ENCODE measurements around the gene KAZN. TPM values are rescaled to one million over a fixed set of nuclear protein-coding genes. Genes with fewer than 3 reads are reported as not detected.
A peak's percentile ranks its signal among the peaks of the same experiment; 100 is the strongest.

KAZN gene
- total and polyA plus RNA-seq, 2 donors from 2014 or later, result 17.4 to 60.8 TPM

DNA sequence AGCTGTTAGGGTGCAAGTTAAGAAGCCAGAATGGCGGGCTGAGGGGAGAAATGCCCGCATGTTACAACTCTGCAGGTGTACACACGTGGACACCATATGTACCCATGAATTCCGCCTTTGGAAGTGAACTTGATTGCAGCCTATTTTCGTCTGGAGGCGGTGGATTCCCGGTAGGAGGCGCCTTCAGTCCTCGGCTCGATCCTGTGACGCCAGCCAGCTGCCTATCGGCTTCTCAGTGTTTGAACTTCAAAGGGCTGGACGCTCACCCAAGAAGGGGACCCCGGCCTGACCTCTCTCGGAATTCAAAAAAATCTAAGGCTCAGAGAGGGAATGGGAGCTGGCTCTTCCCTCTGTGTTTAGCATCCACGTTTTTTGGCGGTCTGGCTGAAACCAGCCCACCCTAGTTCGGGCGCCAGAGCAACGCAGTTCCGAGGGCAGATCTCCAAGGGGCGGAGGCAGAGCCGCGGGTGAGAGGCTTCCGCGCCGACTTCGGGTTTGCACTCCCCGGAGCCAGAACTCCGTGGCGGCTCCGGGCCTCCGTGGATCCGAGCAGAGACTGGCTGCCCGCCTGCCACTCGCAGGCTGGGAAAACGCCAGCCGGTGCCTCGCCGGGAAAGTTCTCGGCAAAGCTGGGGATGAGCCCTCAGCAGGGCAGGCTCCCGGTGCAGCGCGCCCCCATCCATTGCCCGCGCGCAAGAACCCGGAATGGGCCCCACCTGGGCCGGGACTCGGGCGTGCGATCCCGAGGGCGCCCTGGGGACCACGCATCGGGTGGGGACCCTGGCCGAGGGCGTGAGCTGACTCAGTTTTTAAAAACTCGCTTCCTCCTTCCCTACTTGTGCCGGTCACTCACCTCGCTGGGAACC is 554.1 kb downstream of the KAZN start:
- TF ChIP-seq, protein P1, sequence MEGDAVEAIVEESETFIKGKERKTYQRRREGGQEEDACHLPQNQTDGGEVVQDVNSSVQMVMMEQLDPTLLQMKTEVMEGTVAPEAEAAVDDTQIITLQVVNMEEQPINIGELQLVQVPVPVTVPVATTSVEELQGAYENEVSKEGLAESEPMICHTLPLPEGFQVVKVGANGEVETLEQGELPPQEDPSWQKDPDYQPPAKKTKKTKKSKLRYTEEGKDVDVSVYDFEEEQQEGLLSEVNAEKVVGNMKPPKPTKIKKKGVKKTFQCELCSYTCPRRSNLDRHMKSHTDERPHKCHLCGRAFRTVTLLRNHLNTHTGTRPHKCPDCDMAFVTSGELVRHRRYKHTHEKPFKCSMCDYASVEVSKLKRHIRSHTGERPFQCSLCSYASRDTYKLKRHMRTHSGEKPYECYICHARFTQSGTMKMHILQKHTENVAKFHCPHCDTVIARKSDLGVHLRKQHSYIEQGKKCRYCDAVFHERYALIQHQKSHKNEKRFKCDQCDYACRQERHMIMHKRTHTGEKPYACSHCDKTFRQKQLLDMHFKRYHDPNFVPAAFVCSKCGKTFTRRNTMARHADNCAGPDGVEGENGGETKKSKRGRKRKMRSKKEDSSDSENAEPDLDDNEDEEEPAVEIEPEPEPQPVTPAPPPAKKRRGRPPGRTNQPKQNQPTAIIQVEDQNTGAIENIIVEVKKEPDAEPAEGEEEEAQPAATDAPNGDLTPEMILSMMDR (IDR thresholded peaks at IDR 0.05; ENCODE audit: borderline replicate concordance, extremely low read depth, insufficient read depth), result peak; percentile 73
- H3K27me3 ChIP-seq (ENCODE audit: control insufficient read depth, insufficient read depth, low read length), result no peaks in the 10 kb centered on the region
- H3K4me1 ChIP-seq (ENCODE audit: control insufficient read depth in 2 of 3, insufficient read depth in 2 of 3, low read depth in 1 of 3, low read length in 3 of 3), result peaks cover 0 to 28% (median 12%) of the 10 kb centered on the region in 3 donors
- DNase-seq (peak; percentile 92 to 96 (median 95)), FAIRE-seq (no peak)
- H3K4me3 ChIP-seq (ENCODE audit: low read length in 3 of 3), result peak overlapping the region; percentile 54 to 97 (median 71)
- no peaks in the 10 kb centered on the region for H3K9me3 ChIP-seq (ENCODE audit: control insufficient read depth in 2 of 3, insufficient read depth in 1 of 3, low read length in 3 of 3)
- peak overlapping the region; percentile 83 to 93 for H3K27ac ChIP-seq (ENCODE audit: low read depth in 2 of 2, low read length in 2 of 2)
- H3K9ac ChIP-seq (ENCODE audit: low read length in 3 of 3), result peak overlapping the region; percentile 3 to 89 (median 77)
- H3K36me3 ChIP-seq (ENCODE audit: control insufficient read depth in 2 of 3, insufficient read depth in 3 of 3, low read length in 3 of 3), result no peaks in the 10 kb centered on the region
- intact Hi-C loops (cut with DNase I), result loop anchor here (5.0 kb wide), 1 partner anchor 120 kb away; no protein-coding TSS in a partner anchor

DNA sequence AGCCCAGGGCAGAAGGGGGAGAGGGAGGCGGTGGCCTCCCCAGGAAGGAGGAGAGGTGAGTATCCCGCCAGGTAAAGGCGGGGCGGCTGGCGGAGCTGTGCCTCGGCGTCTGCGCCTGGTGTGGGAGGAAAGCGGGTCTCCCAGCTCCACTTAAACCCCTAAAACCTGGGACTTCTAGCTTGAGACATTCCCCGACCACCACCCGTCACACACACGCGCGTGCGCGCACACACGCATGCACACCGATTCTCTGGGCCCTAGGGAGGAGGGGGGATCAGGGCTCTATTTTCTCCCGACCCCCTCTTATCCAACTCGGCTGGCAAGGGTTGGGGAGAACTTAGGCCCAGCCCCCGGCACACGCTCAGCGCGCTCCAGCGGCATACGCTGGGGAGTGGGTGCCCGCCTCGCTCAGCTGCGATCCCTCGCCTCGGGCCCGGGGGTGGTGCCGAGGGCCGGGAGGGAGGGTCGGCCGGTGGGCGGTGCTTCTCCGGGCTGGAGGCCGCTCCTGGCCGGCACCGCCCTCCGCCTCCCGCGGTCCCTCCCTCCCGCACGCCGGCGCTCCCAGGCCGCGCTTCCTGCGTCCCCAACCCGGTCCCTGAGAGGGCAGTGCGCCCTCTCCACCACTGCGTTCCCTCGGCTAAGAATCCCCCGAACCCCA is 554.8 kb downstream of the KAZN start, which contains the start of gene TMEM51:
TMEM51 (plus strand) TSS at position 564 of the 658 bp plus-strand sequence. CDS start 61,341 bp downstream, outside the sequence.
- H3K4me3 ChIP-seq (ENCODE audit: low read length in 3 of 3), result peak within 1 kb of the TSS; percentile 54 to 97 (median 92)
- H3K4me1 ChIP-seq (ENCODE audit: control insufficient read depth in 2 of 3, insufficient read depth in 2 of 3, low read depth in 1 of 3, low read length in 3 of 3), result peaks cover 0 to 34% (median 20%) of the 10 kb centered on the region in 3 donors
- H3K27me3 ChIP-seq (ENCODE audit: control insufficient read depth, insufficient read depth, low read length), result no peaks in the 10 kb centered on the region
- TF ChIP-seq, protein P1 (IDR thresholded peaks at IDR 0.05; ENCODE audit: borderline replicate concordance, extremely low read depth, insufficient read depth), result no peak
- H3K27ac ChIP-seq (ENCODE audit: low read depth in 2 of 2, low read length in 2 of 2), result peak within 1 kb of the TSS; percentile 83 to 93
- no peaks in the 10 kb centered on the region for H3K36me3 ChIP-seq (ENCODE audit: control insufficient read depth in 2 of 3, insufficient read depth in 3 of 3, low read length in 3 of 3)
- no peak for FAIRE-seq
- peak within 1 kb of the TSS; percentile 16 to 93 (median 85) for H3K9ac ChIP-seq (ENCODE audit: low read length in 3 of 3)
- no peaks in the 10 kb centered on the region for H3K9me3 ChIP-seq (ENCODE audit: control insufficient read depth in 2 of 3, insufficient read depth in 1 of 3, low read length in 3 of 3)
- intact Hi-C loops (cut with DNase I), result loop anchor here (5.0 kb wide), 1 partner anchor 119 kb away; no protein-coding TSS in a partner anchor
- peak; percentile 84 to 95 (median 92) for DNase-seq

GRCh38 chr1:15153842-15154479 is 555.5 kb downstream of the KAZN start:
- peaks cover 0 to 40% (median 26%) of the 10 kb centered on the region in 3 donors for H3K4me1 ChIP-seq (ENCODE audit: control insufficient read depth in 2 of 3, insufficient read depth in 2 of 3, low read depth in 1 of 3, low read length in 3 of 3)
- no peak for FAIRE-seq
- TF ChIP-seq, protein P1 (IDR thresholded peaks at IDR 0.05; ENCODE audit: borderline replicate concordance, extremely low read depth, insufficient read depth), result peak; percentile 51

More at GRCh38 chr1:15153842-15154479, 555.5 kb downstream of the KAZN start:
- peak; percentile 72 to 86 (median 79) for DNase-seq
- intact Hi-C loops (cut with DNase I), result loop anchor here (5.0 kb wide), 1 partner anchor 118 kb away; no protein-coding TSS in a partner anchor
- Histone ChIP-seq H3K9ac (ENCODE audit: low read length in 3 of 3) (peak overlapping the region; percentile 0 to 93 (median 85)), H3K27ac (ENCODE audit: low read depth in 2 of 2, low read length in 2 of 2) (peak overlapping the region; percentile 83 to 93), H3K9me3 (ENCODE audit: control insufficient read depth in 2 of 3, insufficient read depth in 1 of 3, low read length in 3 of 3) (no peaks in the 10 kb centered on the region), H3K27me3 (ENCODE audit: control insufficient read depth, insufficient read depth, low read length) (no peaks in the 10 kb centered on the region), H3K36me3 (ENCODE audit: control insufficient read depth in 2 of 3, insufficient read depth in 3 of 3, low read length in 3 of 3) (no peaks in the 10 kb centered on the region), H3K4me3 (ENCODE audit: low read length in 3 of 3) (peak overlapping the region; percentile 40 to 97 (median 92))

Data from kidney (tissue), 14 donors.